ENCODE results near the gene PTPDC1. TPM values are rescaled to one million over a fixed set of nuclear protein-coding genes. Genes with fewer than 3 reads are reported as not detected.

Gene PTPDC1
- total RNA-seq, 1 donor from 2014 or later: 5.4 TPM

DNA sequence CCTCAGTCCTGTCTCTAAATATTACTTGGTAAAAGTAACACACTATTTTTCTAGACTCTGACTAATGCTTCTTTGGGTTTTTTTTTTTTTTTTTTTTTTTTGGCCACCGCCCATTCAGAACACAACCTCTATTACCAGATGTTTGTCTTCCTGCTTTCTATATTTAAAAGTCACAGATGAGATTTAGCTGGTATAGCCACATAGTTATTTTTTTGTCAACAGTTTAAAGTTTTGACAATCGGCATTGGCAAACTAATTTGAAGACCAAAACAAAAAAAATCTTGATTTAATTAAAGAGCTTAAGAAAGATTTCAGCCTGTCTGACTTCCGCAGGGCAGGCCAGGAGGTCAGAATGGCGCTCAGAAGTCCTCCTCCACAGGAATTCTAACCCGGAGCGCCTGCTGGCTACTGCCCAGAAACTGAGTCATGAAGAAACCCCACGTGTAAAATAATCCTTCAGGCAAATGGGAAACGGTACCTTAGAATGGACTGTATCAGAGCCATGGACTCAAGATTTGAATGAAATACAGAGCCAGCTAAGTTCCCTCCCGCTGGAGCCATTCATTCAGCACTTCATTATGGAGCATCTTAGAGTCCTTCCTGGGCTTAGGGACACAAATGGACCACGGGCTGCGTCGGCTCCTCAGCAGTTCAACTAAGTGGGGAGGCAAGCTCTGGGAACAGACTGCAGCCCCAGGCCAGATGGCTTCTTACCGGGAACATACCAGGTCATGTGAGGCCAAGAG is 55.6 kb downstream of the PTPDC1 start:
- Histone ChIP-seq H3K27me3 (ENCODE audit: insufficient read depth, low read length) (no peaks in the 10 kb centered on the region), H3K4me1 (ENCODE audit: insufficient read depth, low read length) (peaks cover 32% of the 10 kb centered on the region), H3K79me2 (ENCODE audit: insufficient read depth, low read length) (no peaks in the 10 kb centered on the region), H4K20me1 (ENCODE audit: insufficient read depth, low read length) (no peaks in the 10 kb centered on the region), H2AFZ (ENCODE audit: low read depth, low read length) (peak overlapping the region; percentile 68), H3K9ac (ENCODE audit: low read length) (peak overlapping the region; percentile 62), H3K36me3 (ENCODE audit: insufficient read depth, low read length) (no peaks in the 10 kb centered on the region), H3K4me2 (ENCODE audit: low read length) (peak overlapping the region; percentile 79), H3K9me3 (ENCODE audit: insufficient read depth, low read depth, low read length) (no peaks in the 10 kb centered on the region), H3K27ac (ENCODE audit: low read depth, low read length) (peak overlapping the region; percentile 86), H3K4me3 (ENCODE audit: insufficient read depth, low read depth, low read length) (peak overlapping the region; percentile 12)
- FAIRE-seq (peak; percentile 41), DNase-seq (ENCODE audit: low read depth) (peak; percentile 96)
- peaks cover 7% of the 10 kb centered on the region for H3K27me3 Mint-ChIP-seq (ENCODE audit: low read depth, unreplicated experiment)
- H3K9me3 Mint-ChIP-seq (ENCODE audit: unreplicated experiment): no peaks in the 10 kb centered on the region
- peak overlapping the region; percentile 97 for H3K27ac Mint-ChIP-seq (ENCODE audit: unreplicated experiment)
- H3K36me3 Mint-ChIP-seq (ENCODE audit: low read depth, unreplicated experiment): no peaks in the 10 kb centered on the region
- peak overlapping the region; percentile 61 for H3K4me3 Mint-ChIP-seq (ENCODE audit: unreplicated experiment)
- TF ChIP-seq, protein P1, sequence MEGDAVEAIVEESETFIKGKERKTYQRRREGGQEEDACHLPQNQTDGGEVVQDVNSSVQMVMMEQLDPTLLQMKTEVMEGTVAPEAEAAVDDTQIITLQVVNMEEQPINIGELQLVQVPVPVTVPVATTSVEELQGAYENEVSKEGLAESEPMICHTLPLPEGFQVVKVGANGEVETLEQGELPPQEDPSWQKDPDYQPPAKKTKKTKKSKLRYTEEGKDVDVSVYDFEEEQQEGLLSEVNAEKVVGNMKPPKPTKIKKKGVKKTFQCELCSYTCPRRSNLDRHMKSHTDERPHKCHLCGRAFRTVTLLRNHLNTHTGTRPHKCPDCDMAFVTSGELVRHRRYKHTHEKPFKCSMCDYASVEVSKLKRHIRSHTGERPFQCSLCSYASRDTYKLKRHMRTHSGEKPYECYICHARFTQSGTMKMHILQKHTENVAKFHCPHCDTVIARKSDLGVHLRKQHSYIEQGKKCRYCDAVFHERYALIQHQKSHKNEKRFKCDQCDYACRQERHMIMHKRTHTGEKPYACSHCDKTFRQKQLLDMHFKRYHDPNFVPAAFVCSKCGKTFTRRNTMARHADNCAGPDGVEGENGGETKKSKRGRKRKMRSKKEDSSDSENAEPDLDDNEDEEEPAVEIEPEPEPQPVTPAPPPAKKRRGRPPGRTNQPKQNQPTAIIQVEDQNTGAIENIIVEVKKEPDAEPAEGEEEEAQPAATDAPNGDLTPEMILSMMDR (IDR thresholded peaks at IDR 0.05; ENCODE audit: insufficient read depth, low read depth, low read length): no peak
- TF ChIP-seq EZH2 (IDR thresholded peaks at IDR 0.05; ENCODE audit: insufficient read depth, low read length): no peak
- H3K4me1 Mint-ChIP-seq (ENCODE audit: low read depth, unreplicated experiment): peaks cover 24% of the 10 kb centered on the region

DNA sequence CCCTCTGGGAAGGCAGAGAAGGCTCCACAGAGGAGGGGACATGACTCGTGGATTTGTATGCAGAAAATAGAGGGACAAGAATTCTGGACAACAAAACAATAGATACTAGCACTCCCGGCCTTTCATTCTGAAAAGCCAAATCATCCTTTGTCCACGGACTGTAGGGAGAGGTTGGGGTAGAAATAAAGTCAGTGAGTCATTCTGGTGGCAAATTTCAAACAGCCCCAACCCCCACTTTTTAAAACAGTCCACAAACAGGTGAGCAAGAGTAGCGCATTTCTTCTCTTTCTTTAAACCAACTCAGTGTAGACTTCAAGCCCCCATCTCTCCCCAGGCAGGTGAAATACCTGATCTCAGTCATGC is 56.1 kb downstream of the PTPDC1 start:
- Histone ChIP-seq H3K36me3 (ENCODE audit: insufficient read depth, low read length) (no peaks in the 10 kb centered on the region), H4K20me1 (ENCODE audit: insufficient read depth, low read length) (no peaks in the 10 kb centered on the region), H3K27ac (ENCODE audit: low read depth, low read length) (peak overlapping the region; percentile 86), H3K9me3 (ENCODE audit: insufficient read depth, low read depth, low read length) (no peaks in the 10 kb centered on the region), H3K9ac (ENCODE audit: low read length) (peak overlapping the region; percentile 62), H3K4me1 (ENCODE audit: insufficient read depth, low read length) (peaks cover 27% of the 10 kb centered on the region), H3K4me2 (ENCODE audit: low read length) (peak overlapping the region; percentile 79), H3K79me2 (ENCODE audit: insufficient read depth, low read length) (no peaks in the 10 kb centered on the region), H3K27me3 (ENCODE audit: insufficient read depth, low read length) (no peaks in the 10 kb centered on the region), H2AFZ (ENCODE audit: low read depth, low read length) (peak overlapping the region; percentile 68), H3K4me3 (ENCODE audit: insufficient read depth, low read depth, low read length) (peak overlapping the region; percentile 12)
- no peak for TF ChIP-seq EZH2 (IDR thresholded peaks at IDR 0.05; ENCODE audit: insufficient read depth, low read length)
- peak overlapping the region; percentile 61 for H3K4me3 Mint-ChIP-seq (ENCODE audit: unreplicated experiment)
- DNase-seq (ENCODE audit: low read depth) (no peak), FAIRE-seq (no peak)
- peaks cover 24% of the 10 kb centered on the region for H3K4me1 Mint-ChIP-seq (ENCODE audit: low read depth, unreplicated experiment)
- H3K27ac Mint-ChIP-seq (ENCODE audit: unreplicated experiment): peak overlapping the region; percentile 97
- H3K9me3 Mint-ChIP-seq (ENCODE audit: unreplicated experiment): no peaks in the 10 kb centered on the region
- no peaks in the 10 kb centered on the region for H3K36me3 Mint-ChIP-seq (ENCODE audit: low read depth, unreplicated experiment)
- H3K27me3 Mint-ChIP-seq (ENCODE audit: low read depth, unreplicated experiment): peaks cover 7% of the 10 kb centered on the region

DNA sequence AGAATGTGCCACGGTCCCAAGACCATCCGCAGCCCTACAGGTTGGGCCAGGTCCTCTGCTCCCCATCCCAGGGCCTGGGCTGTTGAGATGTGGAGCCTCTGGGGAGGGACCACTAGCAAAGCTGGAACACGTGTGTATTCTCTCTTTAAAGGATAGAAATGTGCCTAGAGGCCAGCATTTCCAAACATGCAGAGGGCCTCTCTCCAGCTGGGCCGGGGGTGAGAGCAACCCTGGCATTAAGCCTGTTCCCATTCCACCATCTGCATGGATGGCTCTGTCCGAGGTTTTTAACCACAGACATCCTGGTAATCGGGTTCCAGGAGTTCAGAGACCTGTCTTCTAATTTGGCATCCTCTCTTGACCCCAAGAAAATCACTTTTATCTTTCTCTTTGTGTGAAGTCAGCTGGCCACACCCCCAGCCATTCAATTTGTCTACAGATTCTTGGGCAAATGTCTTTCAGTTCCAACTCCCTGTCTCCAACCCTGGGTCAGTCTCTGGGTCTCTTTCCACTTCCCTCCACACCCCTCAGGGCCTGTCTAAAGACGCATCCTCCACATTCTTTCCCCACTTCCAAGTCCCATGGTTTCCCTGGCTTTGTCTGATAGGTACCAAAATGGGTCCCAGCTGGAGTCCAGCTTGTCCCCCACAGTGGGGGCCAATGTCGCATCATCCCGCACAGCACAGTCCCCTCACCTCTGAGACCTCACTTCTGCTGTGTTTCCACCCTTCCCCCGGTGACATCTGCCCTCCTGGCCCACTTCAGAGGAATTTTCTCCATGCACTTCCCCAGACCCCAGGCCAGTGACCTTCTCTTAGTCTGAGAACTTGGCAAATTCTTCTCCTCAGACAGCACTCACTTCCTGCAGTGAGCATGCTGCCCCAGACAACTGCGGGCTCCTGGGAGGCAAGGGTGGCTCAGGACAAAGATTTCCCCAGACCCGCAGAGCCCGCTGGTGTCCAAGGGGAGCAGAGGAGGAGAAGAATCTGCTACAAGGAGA is 56.8 kb downstream of the PTPDC1 start:
- peaks cover 7% of the 10 kb centered on the region for H3K27me3 Mint-ChIP-seq (ENCODE audit: low read depth, unreplicated experiment)
- Histone ChIP-seq H4K20me1 (ENCODE audit: insufficient read depth, low read length) (no peaks in the 10 kb centered on the region), H3K27me3 (ENCODE audit: insufficient read depth, low read length) (no peaks in the 10 kb centered on the region), H3K9ac (ENCODE audit: low read length) (no peak overlapping the region), H2AFZ (ENCODE audit: low read depth, low read length) (peak overlapping the region; percentile 68), H3K9me3 (ENCODE audit: insufficient read depth, low read depth, low read length) (no peaks in the 10 kb centered on the region), H3K4me3 (ENCODE audit: insufficient read depth, low read depth, low read length) (no peak overlapping the region), H3K79me2 (ENCODE audit: insufficient read depth, low read length) (no peaks in the 10 kb centered on the region), H3K4me2 (ENCODE audit: low read length) (peak overlapping the region; percentile 79), H3K4me1 (ENCODE audit: insufficient read depth, low read length) (peaks cover 27% of the 10 kb centered on the region), H3K27ac (ENCODE audit: low read depth, low read length) (peak overlapping the region; percentile 86), H3K36me3 (ENCODE audit: insufficient read depth, low read length) (no peaks in the 10 kb centered on the region)
- TF ChIP-seq EZH2 (IDR thresholded peaks at IDR 0.05; ENCODE audit: insufficient read depth, low read length): no peak
- TF ChIP-seq, protein P1 (IDR thresholded peaks at IDR 0.05; ENCODE audit: insufficient read depth, low read depth, low read length): no peak
- H3K36me3 Mint-ChIP-seq (ENCODE audit: low read depth, unreplicated experiment): no peaks in the 10 kb centered on the region
- no peaks in the 10 kb centered on the region for H3K9me3 Mint-ChIP-seq (ENCODE audit: unreplicated experiment)
- H3K27ac Mint-ChIP-seq (ENCODE audit: unreplicated experiment): peak overlapping the region; percentile 97
- H3K4me3 Mint-ChIP-seq (ENCODE audit: unreplicated experiment): peak overlapping the region; percentile 31
- no peak for FAIRE-seq
- H3K4me1 Mint-ChIP-seq (ENCODE audit: low read depth, unreplicated experiment): peaks cover 24% of the 10 kb centered on the region
- peak; percentile 47 for DNase-seq (ENCODE audit: low read depth)
